ENCODE results near the gene KLF11.
A peak's percentile ranks its signal among the peaks of the same experiment; 100 is the strongest.

KLF11 gene

DNA sequence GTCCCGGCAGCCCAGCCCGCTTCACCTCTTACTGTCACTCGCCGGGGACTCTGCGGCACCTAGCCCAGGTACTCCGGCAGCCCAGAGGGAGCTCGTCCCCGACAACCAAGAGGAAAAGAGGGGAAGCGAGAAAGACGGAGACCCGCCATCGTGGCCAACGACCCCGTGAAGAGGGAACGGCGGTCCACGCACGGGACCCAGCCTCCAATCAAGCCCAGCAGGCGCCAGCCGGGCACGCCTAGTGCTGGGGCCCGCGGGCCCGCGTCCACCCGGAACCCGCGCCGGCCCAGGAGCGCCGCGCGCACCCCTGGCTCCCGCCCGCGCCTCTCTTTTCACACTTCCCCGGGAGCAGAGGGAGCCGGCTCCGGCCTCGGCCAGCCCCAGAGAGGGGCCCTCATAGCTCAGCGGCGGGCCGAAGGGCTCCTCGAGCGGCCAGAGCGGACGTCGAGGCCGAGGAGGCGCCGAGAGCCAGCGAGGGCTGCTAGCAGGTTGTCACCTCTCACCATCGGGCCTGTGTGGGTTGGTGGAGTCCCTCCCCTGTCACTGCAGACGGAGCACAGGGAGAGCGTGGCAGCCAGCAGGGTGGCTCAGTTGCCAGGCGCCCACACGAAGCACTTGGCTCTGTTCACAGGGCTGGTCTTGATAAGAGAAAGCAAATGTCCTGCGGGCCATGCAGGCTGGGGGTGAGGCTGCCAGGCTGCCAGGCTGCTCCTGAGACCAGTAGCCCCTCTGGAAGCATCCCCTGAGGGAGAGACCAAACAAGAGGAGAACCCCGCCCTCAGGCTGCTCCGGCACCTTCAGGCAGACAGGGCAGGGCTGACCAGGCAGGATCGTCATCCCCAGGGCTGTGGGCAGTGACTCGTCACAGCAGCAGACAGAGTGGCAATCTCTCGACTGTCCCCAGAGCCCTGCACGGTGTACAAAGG is 36.9 kb upstream of the KLF11 start:
- intact Hi-C loops (cut with DNase I; ENCODE audit: low total_unique reads) = loop anchor here (5.0 kb wide), 1 partner anchor 36 kb away; the partner anchor contains the start of gene KLF11
- Histone ChIP-seq H3K9me3 (no peaks in the 10 kb centered on the region), H3K4me1 (peaks cover 3 to 79% (median 63%) of the 10 kb centered on the region in 4 donors), H3K4me3 (peak overlapping the region in 1 of 2 donors; percentile 35), H3K27ac (peak overlapping the region; percentile 73 to 84), H3K36me3 (no peaks in the 10 kb centered on the region), H3K27me3 (no peaks in the 10 kb centered on the region)
- peak; percentile 32 to 72 for DNase-seq
- TF ChIP-seq, protein P1, sequence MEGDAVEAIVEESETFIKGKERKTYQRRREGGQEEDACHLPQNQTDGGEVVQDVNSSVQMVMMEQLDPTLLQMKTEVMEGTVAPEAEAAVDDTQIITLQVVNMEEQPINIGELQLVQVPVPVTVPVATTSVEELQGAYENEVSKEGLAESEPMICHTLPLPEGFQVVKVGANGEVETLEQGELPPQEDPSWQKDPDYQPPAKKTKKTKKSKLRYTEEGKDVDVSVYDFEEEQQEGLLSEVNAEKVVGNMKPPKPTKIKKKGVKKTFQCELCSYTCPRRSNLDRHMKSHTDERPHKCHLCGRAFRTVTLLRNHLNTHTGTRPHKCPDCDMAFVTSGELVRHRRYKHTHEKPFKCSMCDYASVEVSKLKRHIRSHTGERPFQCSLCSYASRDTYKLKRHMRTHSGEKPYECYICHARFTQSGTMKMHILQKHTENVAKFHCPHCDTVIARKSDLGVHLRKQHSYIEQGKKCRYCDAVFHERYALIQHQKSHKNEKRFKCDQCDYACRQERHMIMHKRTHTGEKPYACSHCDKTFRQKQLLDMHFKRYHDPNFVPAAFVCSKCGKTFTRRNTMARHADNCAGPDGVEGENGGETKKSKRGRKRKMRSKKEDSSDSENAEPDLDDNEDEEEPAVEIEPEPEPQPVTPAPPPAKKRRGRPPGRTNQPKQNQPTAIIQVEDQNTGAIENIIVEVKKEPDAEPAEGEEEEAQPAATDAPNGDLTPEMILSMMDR (IDR thresholded peaks at IDR 0.05) = no peak

GRCh38 chr2:10007435-10007834 is 35.9 kb upstream of the KLF11 start:
- DNase-seq = peak in 1 of 2 donors; percentile 76
- H3K36me3 ChIP-seq = no peaks in the 10 kb centered on the region
- peak overlapping the region; percentile 73 to 84 for H3K27ac ChIP-seq
- no peaks in the 10 kb centered on the region for H3K9me3 ChIP-seq
- no peaks in the 10 kb centered on the region for H3K27me3 ChIP-seq
- intact Hi-C loops (cut with DNase I; ENCODE audit: low total_unique reads) = loop anchor here (5.0 kb wide), 1 partner anchor 35 kb away; the partner anchor contains the start of gene KLF11
- H3K4me3 ChIP-seq = no peak overlapping the region
- peaks cover 3 to 72% (median 61%) of the 10 kb centered on the region in 4 donors for H3K4me1 ChIP-seq
- TF ChIP-seq, protein P1 (IDR thresholded peaks at IDR 0.05) = no peak

- Histone ChIP-seq H3K36me3 (no peaks in the 10 kb centered on the region), H3K9me3 (no peaks in the 10 kb centered on the region), H3K4me1 (peaks cover 3 to 65% (median 54%) of the 10 kb centered on the region in 4 donors), H3K27me3 (no peaks in the 10 kb centered on the region), H3K4me3 (no peak overlapping the region), H3K27ac (peak overlapping the region; percentile 73 to 84)
- TF ChIP-seq, protein P1 (IDR thresholded peaks at IDR 0.05) = peak in 1 of 2 experiments; percentile 19
- intact Hi-C loops (cut with DNase I; ENCODE audit: low total_unique reads) = loop anchor here (5.0 kb wide), 1 partner anchor 34 kb away; the partner anchor contains the start of gene KLF11
- DNase-seq = peak in 1 of 2 donors; percentile 74
Measured at GRCh38 chr2:10007921-10008808, 35.2 kb upstream of the KLF11 start.

DNA sequence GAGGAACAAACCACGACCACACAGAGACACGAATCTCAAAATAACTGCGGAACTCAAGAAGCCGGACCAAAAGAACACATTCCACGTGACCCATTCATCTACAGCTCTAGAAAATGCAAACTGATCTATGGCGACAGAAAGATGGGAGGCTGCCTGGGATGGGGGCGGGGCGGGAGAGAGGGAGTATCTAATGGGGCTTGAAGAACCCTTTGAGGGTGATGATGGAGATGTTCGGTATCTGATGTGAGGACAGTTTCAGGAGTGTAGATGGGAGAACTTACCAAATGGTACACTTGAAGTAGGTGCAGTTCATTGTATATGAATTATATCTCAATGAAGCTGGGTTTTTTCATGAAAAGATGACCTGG is 34.6 kb upstream of the KLF11 start:
- Histone ChIP-seq H3K9me3 (no peaks in the 10 kb centered on the region), H3K27me3 (no peaks in the 10 kb centered on the region), H3K4me3 (no peak overlapping the region), H3K4me1 (peaks cover 3 to 60% (median 52%) of the 10 kb centered on the region in 4 donors), H3K36me3 (no peaks in the 10 kb centered on the region), H3K27ac (peak overlapping the region; percentile 73 to 84)
- intact Hi-C loops (cut with DNase I; ENCODE audit: low total_unique reads) = loop anchor here (5.0 kb wide), 1 partner anchor 34 kb away; the partner anchor contains the start of gene KLF11
- TF ChIP-seq, protein P1 (IDR thresholded peaks at IDR 0.05) = no peak
- no peak for DNase-seq

GRCh38 chr2:10009271-10009810 is 34.0 kb upstream of the KLF11 start:
- no peak for DNase-seq
- intact Hi-C loops (cut with DNase I; ENCODE audit: low total_unique reads) = loop anchor here (5.0 kb wide), 1 partner anchor 33 kb away; the partner anchor contains the start of gene KLF11
- Histone ChIP-seq H3K4me1 (peaks cover 3 to 54% (median 47%) of the 10 kb centered on the region in 4 donors), H3K4me3 (no peak overlapping the region), H3K36me3 (no peaks in the 10 kb centered on the region), H3K9me3 (no peaks in the 10 kb centered on the region), H3K27ac (peak overlapping the region; percentile 73 to 84), H3K27me3 (no peaks in the 10 kb centered on the region)
- TF ChIP-seq, protein P1 (IDR thresholded peaks at IDR 0.05) = no peak
